GM19239 (cell line): ENCODE results near the gene WIPF2.
A peak's percentile ranks its signal among the peaks of the same experiment; 100 is the strongest.
"Not testable (repeated sequence)": the region's sequence is repeated elsewhere in the genome, so short reads cannot be mapped to it uniquely, and the experiment has no call there.

Experiments used
- DNase-seq: peaks from one replicate; pipeline ENCODE4 v3.0.0; 2011; ENCODE audit warnings: low spot score; ENCODE audit not compliant: insufficient read length
- FAIRE-seq: peaks from 2 replicates; lab custom pipeline; 2011; peaks lifted over from hg19 to GRCh38; lab: Jason Lieb, UNC

The WIPF2 gene

GRCh38 chr17:40191237-40192208 is 27.6 kb upstream of the WIPF2 start:
- DNase-seq: peak; percentile 74
- FAIRE-seq: peak; percentile 93

- DNase-seq (no peak), FAIRE-seq (no peak)
Measured at GRCh38 chr17:40192961-40193360, 26.1 kb upstream of the WIPF2 start.

DNA sequence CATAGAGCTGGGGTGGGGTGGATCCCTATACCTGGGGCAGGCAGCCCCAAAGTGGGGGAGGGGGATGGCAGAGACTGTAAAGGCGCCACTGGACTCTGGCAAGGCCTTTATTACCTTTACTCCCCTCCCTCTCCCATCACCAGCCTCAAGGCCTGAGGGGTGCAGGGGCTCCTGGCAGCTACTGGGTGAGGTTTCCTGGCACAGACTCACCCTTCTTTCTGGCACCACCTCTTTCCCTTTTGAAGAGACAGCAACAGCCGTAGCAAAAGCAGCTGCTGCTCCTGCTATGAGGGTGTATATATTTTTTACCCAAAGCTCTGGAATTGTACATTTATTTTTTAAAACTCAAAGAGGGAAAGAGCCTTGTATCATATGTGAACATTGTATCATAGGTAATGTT is 24.3 kb upstream of the WIPF2 start:
- FAIRE-seq (no peak), DNase-seq (no peak)

GRCh38 chr17:40197550-40197949 is 21.6 kb upstream of the WIPF2 start:
- no peak for DNase-seq
- no peak for FAIRE-seq

GRCh38 chr17:40197965-40198456 is 21.1 kb upstream of the WIPF2 start:
- not testable (repeated sequence) for DNase-seq, FAIRE-seq

DNA sequence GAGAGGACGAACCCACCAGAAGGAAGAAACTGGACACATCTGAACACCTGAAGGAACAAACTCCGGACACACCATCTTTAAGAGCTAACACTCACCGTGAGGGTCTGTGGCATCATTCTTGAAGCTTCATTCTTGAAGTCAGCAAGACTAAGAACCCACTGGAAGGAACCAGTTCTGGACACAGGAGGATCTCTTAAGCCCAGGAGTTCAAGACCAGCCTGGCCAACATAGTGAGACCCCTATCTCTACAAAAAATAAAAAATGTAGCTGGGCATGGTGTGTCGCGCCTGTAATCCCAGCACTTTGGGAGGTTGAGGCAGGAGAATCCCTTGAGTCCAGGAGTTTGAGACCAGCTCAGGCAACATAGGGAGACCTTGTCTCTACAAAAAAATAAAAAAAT is 20.5 kb upstream of the WIPF2 start:
- DNase-seq: no peak

DNA sequence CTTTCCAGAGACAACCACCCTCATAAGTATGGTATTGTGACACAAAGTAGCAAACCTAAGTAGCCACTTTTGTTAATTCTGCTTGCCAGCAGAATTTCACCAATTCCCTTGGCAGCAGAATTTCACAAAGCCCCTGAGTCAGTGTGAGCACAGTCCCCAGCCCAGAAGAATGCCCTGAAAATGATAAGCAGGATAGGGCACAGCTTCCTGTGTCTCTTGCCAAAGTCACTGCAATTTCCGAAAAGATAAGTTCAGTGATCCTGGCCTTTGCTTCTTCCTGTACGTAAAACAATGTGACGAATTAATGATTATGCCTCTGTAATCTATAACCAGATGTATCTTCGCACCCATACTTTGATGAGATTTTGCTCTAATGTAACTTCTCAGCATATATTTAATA is 16.0 kb upstream of the WIPF2 start:
- no peak for FAIRE-seq

More for the DNA sequence above, 20.5 kb upstream of the WIPF2 start:
- no peak for FAIRE-seq

DNA sequence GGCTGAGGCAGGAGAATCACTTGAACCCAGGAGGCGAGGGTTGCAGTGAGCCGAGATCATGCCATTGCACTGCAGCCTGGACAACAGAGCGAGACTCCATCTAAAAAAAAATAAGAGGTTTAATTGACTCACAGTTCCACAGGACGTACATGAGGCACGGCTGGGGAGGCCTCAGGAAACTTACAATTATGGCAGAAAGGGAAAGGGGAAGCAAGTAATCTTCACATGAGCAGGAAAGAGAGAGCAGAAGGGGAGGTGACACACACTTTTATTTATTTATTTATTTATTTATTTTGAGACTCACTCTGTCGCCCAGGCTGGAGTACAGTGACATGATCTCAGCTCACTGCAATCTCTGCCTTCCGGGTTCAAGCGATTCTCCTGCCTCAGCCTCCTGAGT is 12.9 kb upstream of the WIPF2 start:
- FAIRE-seq, DNase-seq: not testable (repeated sequence)

More for the DNA sequence above, 16.0 kb upstream of the WIPF2 start:
- no peak for DNase-seq

- DNase-seq: no peak
- FAIRE-seq: no peak
Measured at GRCh38 chr17:40209404-40210093, 9.6 kb upstream of the WIPF2 start.

DNA sequence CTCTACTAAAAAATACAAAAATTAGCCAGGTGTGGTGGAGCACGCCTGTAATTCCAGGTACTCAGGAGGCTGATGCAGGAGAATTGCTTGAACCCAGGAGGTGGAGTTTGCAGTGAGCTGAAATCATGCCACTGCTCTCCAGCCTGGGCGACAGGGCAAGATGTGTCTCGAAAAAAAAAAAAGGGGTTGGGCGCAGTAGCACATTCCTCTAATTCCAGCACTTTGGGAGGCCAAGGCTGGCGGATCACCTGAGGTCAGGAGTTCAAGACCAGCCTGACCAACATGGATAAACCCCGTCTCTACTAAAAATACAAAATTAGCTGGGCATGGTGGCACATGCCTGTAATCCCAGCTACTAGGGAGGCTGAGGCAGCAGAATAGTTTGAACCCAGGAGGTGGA is 5.2 kb upstream of the WIPF2 start:
- not testable (repeated sequence) for DNase-seq, FAIRE-seq

GRCh38 chr17:40218006-40218739 is 931 bp upstream of the WIPF2 start:
- no peak for FAIRE-seq
- DNase-seq: no peak

- peak; percentile 79 for FAIRE-seq
- DNase-seq: no peak
Measured at GRCh38 chr17:40219594-40220338, 662 bp downstream of the WIPF2 start.

DNA sequence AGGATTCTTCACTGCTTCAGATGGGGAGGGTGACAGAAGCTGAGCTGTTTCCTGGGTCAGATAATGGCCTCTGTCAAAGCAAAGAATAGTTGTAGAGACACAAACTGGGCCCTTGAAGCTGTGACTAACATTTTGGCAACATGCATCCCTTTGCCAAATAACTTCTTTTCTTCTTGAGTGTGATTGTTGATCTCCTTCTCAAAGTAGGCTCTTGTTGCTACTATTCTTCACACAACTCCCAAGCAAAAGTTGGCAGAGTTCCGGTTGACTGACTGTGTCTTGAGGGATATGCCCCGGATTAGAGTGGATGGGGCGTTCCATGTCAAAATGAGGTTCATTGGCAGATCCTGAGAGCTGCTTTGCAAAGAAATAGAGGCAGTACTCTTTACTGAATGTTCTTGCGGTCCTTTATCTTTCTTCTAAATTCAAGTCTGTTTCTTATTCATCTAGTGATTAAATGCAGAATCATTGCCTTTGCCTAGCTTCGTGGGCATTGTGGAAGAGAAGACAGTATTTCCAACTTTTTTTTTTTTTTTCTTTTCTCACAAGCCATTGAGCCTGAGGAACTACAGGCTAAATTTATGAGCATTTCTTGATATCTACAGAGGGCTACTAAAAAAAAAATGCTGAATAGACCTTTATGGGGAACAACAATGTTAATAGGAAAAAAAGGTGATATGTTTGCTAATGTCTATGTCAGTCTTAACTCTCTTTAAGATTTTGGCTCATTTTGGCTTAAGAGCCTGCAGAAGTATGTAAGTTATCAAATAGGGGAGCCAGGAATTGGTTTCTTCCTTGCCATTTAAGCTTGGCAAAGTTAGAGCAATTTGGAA is 5.8 kb downstream of the WIPF2 start:
- DNase-seq (no peak), FAIRE-seq (no peak)

DNA sequence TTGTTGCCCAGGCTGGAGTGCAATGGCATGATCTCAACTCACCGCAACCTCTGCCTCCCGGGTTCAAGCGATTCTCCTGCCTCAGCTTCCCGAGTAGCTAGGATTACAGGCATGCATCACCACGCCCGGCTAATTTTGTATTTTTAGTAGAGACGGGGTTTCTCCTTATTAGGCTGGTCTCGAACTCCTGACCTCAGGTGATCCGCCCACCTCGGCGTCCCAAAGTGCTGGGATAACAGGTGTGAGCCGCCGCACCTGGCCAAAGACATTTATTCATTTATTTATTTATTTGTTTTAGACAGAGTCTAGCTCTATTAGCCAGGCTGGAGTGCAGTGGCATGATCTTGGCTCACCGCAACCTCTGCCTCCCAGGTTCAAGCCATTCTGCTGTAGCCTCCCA is 10.0 kb downstream of the WIPF2 start:
- FAIRE-seq: not testable (repeated sequence)

DNA sequence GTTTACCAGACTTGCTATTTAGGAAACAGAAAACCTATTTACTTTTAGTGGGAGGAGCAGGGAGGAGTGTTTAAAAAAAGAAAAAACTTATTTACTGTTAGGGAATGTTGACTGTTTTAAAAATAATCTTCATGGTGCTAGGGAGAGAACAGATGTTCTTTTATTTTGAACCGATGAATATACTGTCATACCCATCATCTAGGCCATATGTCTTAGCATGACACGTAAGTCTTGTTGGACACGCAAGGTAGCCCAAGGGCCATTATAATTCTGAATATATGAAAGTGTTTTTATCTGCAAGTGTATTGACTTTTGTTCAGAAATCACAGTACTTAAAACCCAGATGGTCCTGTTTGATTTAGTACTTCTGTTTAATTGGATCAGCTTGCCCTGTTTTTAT is 11.6 kb downstream of the WIPF2 start:
- DNase-seq (no peak), FAIRE-seq (no peak)

More for the DNA sequence above, 10.0 kb downstream of the WIPF2 start:
- not testable (repeated sequence) for DNase-seq

- not testable (repeated sequence) for DNase-seq, FAIRE-seq
Measured at GRCh38 chr17:40231928-40232327, 12.8 kb downstream of the WIPF2 start.

GRCh38 chr17:40241252-40241834 is 22.2 kb downstream of the WIPF2 start:
- DNase-seq (no peak), FAIRE-seq (no peak)

GRCh38 chr17:40242774-40243173 is 23.7 kb downstream of the WIPF2 start:
- DNase-seq (no peak), FAIRE-seq (no peak)
